ENCODE results near the gene WDR6.

Gene WDR6

GRCh38 chr3:49016414-49017228 is 9.4 kb downstream of the WDR6 start:
- DNase-seq (ENCODE audit: low read depth), result no peak
- H3K4me3 ChIP-seq (replicated peaks; ENCODE audit: low read depth, low read length), result no peak overlapping the region
- TF ChIP-seq CTCF (IDR thresholded peaks at IDR 0.05; ENCODE audit: low read length, missing control alignments), result no peak

- peak overlapping the region; percentile 77 for H3K4me3 ChIP-seq (replicated peaks; ENCODE audit: low read depth, low read length)
- TF ChIP-seq CTCF (IDR thresholded peaks at IDR 0.05; ENCODE audit: low read length, missing control alignments), result no peak
- no peak for DNase-seq (ENCODE audit: low read depth)
Observed at GRCh38 chr3:49017229-49017970, 10.2 kb downstream of the WDR6 start.

GRCh38 chr3:49017971-49018706 is 10.9 kb downstream of the WDR6 start, which contains the start of gene DALRD3:
TSS of gene DALRD3 (minus strand) at chr3:49018580. CDS start at chr3:49018564, 16 bp downstream.
- peak within 1 kb of the TSS; percentile 77 for H3K4me3 ChIP-seq (replicated peaks; ENCODE audit: low read depth, low read length)
- peak; percentile 53 for DNase-seq (ENCODE audit: low read depth)
- no peak for TF ChIP-seq CTCF (IDR thresholded peaks at IDR 0.05; ENCODE audit: low read length, missing control alignments)

- DNase-seq (ENCODE audit: low read depth), result no peak
- no peak for TF ChIP-seq CTCF (IDR thresholded peaks at IDR 0.05; ENCODE audit: low read length, missing control alignments)
- peak overlapping the region; percentile 77 for H3K4me3 ChIP-seq (replicated peaks; ENCODE audit: low read depth, low read length)
Observed at GRCh38 chr3:49018707-49019006, 11.5 kb downstream of the WDR6 start.

- H3K4me3 ChIP-seq (replicated peaks; ENCODE audit: low read depth, low read length), result peak overlapping the region; percentile 86
- DNase-seq (ENCODE audit: low read depth), result no peak
- TF ChIP-seq CTCF (IDR thresholded peaks at IDR 0.05; ENCODE audit: low read length, missing control alignments), result no peak
Observed at GRCh38 chr3:49019941-49020329, 12.7 kb downstream of the WDR6 start.

GRCh38 chr3:49020330-49021212 is 13.4 kb downstream of the WDR6 start:
- peak overlapping the region; percentile 86 for H3K4me3 ChIP-seq (replicated peaks; ENCODE audit: low read depth, low read length)
- TF ChIP-seq CTCF (IDR thresholded peaks at IDR 0.05; ENCODE audit: low read length, missing control alignments), result no peak
- no peak for DNase-seq (ENCODE audit: low read depth)

Measured in fibroblast of pulmonary artery (primary cell).